ENCODE measurements around the gene PPP1R12B.
"Not testable (repeated sequence)": the region's sequence is repeated elsewhere in the genome, so short reads cannot be mapped to it uniquely, and the experiment has no call there.

PPP1R12B gene

DNA sequence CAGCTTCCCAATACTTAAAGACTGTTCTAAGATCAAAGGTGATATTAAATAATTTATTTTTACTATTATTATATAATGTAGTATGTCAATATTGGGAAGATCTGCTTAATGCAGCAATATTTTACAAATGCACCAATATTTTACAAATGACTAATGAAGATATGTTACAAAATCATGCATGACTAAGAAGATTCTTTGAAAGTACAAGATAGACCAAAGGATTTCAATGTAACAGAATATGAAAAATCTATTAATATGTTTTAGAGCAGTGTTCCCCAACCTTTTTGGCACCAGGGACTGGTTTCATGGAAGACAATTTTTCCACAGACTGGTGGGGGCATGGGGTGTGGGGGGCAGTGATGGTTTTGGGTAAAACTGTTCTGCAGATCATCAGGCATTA, 132.1 kb downstream of the PPP1R12B start:
- in situ Hi-C loops (cut with HindIII; ENCODE audit: low sequenced_read_pairs): not testable (repeated sequence)

DNA sequence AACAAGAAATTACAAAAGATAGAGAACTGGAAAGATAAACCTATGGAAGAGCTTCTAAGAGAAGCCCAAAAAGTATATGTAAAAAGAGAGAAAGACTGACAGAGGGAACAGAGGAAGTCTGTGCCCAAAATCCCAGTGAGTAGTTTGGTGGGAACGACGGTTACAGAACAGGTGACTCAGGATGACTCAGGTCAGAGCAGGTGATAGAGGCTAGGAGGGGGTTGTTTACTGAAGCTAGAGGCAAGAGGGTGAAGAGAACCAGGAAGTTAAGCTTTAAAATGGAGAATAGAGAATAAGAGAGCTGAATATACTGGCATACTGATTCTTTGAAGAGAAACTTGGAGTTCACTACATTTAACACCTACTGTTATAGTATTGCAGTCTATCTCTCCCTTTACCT, 134.9 kb downstream of the PPP1R12B start:
- in situ Hi-C loops (cut with HindIII; ENCODE audit: low sequenced_read_pairs): not testable (repeated sequence)

DNA sequence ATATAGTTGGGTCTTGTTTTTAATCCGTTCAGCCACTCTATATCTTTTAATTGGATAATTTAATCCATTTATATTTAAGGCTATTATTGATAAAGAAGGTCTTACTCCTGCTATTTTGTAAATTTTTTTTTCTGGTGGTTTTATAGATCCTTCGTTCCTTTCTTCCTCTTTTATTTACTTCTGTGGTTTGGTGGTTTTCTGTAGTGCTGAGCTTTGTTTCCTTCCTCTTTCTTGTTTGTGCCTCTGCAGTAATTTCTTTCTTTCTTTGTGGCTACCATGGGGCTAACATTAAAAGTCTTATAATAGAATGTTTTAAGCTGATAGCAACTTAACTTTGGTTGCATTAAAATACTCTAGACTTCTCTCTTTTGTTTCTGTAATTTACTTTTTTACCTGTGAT, 135.5 kb downstream of the PPP1R12B start:
- in situ Hi-C loops (cut with HindIII; ENCODE audit: low sequenced_read_pairs): not testable (repeated sequence)

- in situ Hi-C loops (cut with HindIII; ENCODE audit: low sequenced_read_pairs): not testable (repeated sequence)
Measured at GRCh38 chr1:202484820-202485219, 136.3 kb downstream of the PPP1R12B start.

- in situ Hi-C loops (cut with HindIII; ENCODE audit: low sequenced_read_pairs): not testable (repeated sequence)
Measured at GRCh38 chr1:202488178-202488649, 139.7 kb downstream of the PPP1R12B start.

DNA sequence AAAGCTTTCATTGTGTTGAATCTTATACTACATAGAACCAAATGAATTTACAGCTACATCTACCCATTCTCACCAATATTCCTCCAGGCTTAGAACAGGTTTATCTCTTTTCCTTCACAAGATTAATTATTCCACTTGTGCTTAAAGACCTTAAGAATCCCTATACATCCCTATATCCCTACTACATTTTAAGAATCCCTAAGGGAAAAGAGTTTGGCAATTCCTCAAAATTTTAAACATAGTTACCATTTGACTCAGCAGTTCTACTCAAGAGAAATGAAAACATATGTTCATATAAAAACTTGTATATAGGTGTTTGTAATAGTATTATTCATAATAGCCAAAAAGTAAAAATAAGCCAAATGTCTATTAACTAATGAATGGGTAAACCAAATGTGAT, 140.6 kb downstream of the PPP1R12B start:
- in situ Hi-C loops (cut with HindIII; ENCODE audit: low sequenced_read_pairs): not testable (repeated sequence)

DNA sequence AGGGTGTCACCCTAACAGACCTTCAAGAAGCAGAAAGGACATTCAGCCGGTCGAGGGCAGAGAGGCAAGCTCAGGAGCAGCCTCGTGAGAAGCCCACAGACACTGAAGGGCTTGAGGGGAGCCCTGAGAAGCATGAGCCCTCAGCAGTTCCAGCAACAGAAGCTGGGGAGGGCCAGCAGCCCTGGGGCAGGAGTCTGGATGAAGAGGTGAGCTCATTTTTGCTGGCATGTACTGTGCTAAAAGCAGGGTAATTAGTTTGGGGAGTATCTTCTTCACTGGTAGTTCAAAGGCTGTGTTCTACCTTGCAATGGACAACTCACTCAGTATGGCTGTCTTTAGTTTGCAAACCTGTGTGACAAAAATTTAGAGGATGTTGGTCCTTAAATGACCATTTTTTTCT, 144.6 kb downstream of the PPP1R12B start:
- in situ Hi-C loops (cut with HindIII; ENCODE audit: low sequenced_read_pairs): not testable (repeated sequence)

GRCh38 chr1:202498542-202498941, 150.0 kb downstream of the PPP1R12B start:
- in situ Hi-C loops (cut with HindIII; ENCODE audit: low sequenced_read_pairs): no loop called here

DNA sequence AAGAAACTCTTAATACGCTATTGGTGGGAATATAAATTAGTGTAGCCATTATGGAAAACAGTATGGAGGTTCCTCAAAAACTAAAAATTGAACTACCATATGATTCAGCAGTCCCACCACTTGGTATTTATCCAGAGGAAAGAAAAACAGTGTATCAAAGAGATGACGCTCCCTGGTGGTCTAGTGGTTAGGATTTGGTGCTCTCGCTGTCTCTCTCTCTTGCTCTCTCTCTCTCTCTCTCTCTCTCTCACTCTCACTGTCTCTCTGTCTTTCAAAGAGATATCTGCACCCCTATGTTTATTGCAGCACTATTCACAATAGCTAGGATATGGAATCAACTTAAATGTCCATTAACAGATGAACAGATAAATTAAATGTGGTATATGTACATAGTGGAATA, 151.5 kb downstream of the PPP1R12B start:
- in situ Hi-C loops (cut with HindIII; ENCODE audit: low sequenced_read_pairs): not testable (repeated sequence)

DNA sequence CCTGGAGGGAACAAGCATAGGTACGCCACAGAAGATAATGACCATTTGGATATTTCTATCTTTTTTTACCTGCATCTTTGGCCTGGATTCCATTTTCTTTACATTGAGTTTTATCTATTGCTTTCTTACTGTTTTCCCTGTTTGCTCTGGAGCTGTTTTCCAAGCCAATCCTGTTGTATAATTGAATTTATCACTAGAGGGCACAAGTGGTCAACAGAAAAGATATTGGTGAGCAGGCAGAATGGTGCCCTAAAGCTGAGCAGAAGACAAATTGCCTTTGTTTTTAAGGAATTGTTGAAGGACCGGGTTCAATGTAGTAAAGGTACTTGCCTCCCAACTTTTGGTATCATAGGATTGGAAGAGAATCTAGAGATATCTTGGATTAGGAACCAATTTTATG, 152.8 kb downstream of the PPP1R12B start:
- in situ Hi-C loops (cut with HindIII; ENCODE audit: low sequenced_read_pairs): no loop called here

GRCh38 chr1:202505356-202505755, 156.9 kb downstream of the PPP1R12B start:
- in situ Hi-C loops (cut with HindIII; ENCODE audit: low sequenced_read_pairs): no loop called here

- in situ Hi-C loops (cut with HindIII; ENCODE audit: low sequenced_read_pairs): not testable (repeated sequence)
Measured at GRCh38 chr1:202505880-202506575, 157.5 kb downstream of the PPP1R12B start.

- in situ Hi-C loops (cut with HindIII; ENCODE audit: low sequenced_read_pairs): not testable (repeated sequence)
Measured at GRCh38 chr1:202508863-202509262, 160.4 kb downstream of the PPP1R12B start.

DNA sequence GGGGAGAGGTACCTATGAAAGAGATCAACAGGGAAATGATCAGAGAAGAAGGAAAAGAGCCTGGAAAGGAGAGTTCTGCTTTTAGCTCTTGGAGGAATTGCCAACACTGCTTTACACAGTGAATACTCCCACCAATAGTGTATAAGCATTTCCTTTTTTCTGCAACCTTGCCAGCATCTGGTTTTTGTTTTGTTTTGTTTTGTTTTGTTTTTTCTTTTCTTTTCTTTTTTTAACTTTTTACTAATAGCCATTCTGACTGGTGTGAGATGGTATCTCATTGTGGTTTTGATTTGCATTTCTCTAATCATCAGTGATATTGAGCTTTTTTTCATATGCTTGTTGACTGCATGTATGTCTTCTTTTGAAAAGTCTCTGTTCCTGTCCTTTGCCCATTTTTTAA, 165.4 kb downstream of the PPP1R12B start:
- in situ Hi-C loops (cut with HindIII; ENCODE audit: low sequenced_read_pairs): not testable (repeated sequence)

- in situ Hi-C loops (cut with HindIII; ENCODE audit: low sequenced_read_pairs): no loop called here
Measured at GRCh38 chr1:202516434-202516877, 168.0 kb downstream of the PPP1R12B start.

DNA sequence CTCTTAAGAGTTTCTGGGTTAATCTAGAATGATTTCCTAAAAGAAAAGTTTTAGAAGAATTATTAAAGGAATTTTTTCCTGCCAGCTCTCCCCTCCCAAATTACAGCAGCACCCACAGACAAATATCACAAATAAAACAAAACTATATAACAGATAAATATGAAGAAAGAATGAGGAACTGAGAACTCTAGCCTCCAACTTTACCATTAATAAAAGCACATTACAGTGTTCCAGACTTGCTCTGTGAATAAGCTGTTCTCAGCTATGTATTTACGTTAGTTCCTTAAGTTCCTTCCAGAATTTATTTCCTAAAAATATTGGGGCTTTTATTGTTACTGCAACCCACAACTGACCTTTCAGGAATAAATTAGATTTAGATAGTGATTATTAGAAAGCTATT, 168.6 kb downstream of the PPP1R12B start:
- in situ Hi-C loops (cut with HindIII; ENCODE audit: low sequenced_read_pairs): not testable (repeated sequence)

- in situ Hi-C loops (cut with HindIII; ENCODE audit: low sequenced_read_pairs): not testable (repeated sequence)
Measured at GRCh38 chr1:202518180-202518579, 169.7 kb downstream of the PPP1R12B start.

DNA sequence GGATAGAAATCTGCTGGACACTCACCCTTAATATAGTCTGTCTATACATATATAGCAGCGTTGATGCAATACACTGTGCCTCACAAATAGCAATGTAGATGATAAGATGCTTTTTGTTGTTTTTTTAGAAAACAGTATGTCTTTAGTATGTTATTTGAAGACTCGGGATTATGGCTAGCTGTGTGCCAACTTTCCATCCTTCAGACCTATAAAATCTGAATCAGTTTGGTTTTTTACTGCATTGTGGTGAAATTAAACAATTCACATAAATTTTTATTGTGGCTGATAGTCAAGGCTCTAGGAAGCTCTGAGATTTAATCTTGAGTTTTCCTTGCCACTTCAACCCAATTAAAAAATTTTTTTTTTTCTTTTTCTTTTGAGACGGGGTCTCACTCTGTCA, 170.4 kb downstream of the PPP1R12B start:
- in situ Hi-C loops (cut with HindIII; ENCODE audit: low sequenced_read_pairs): not testable (repeated sequence)

GRCh38 chr1:202520129-202520856, 171.8 kb downstream of the PPP1R12B start:
- in situ Hi-C loops (cut with HindIII; ENCODE audit: low sequenced_read_pairs): not testable (repeated sequence)

DNA sequence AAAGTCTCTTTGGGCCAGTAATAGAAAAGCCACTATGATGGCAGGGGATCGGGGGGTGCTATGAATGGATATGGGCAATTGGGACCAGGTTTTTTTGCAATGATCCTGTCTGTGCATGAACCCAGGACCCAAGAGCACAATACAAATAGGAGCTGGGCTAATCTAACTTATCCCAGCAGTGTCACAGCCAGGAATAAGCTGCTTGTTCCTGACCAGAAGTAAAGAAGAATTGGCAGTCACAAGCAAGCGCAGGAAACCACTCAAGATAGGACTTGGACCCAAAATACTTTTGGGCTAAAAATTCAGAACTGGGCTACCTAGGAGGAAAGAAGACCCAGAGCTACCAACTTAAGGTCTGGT, 172.3 kb downstream of the PPP1R12B start:
- in situ Hi-C loops (cut with HindIII; ENCODE audit: low sequenced_read_pairs): not testable (repeated sequence)

DNA sequence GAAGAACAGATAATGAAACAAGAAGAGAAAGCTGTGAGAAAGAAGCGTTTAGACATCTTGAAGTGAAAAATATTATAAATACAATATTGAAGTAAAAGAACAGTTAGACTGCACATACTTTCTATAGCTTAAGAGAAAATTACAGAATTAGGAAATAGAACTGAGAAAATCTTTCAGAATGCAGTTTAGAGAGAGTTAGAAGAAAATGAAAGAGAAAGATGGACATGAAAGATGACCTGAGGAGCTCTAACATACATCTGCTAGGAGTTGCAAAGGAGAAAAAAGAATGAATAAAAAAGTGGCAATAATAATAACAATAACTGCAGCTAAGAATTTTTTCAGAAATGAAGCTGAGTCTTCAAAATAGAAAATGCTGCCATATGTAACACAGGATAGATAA, 173.0 kb downstream of the PPP1R12B start:
- in situ Hi-C loops (cut with HindIII; ENCODE audit: low sequenced_read_pairs): not testable (repeated sequence)

DNA sequence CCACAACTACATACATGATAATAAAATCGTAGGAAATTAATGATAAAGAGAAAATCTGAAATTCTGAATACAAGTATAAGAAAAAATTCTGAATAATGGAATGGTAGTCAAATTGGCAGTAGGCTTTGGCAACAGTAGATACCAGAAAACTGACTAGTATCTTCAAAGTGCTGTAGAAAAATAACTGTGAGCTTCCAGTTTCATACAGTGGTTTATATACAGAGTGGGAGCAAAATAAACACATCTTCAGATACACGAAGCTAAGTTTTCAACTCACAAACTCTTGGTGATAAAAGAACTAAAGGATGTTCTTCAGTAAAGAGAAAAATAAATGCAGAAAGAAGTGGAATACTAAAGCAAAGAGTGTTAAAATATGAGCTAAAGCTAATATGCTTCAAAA, 173.4 kb downstream of the PPP1R12B start:
- in situ Hi-C loops (cut with HindIII; ENCODE audit: low sequenced_read_pairs): no loop called here
